ENCODE measurements around the gene ACSM2B.

The ACSM2B gene

GRCh38 chr16:20617271-20617670 lies 41.1 kb upstream of the ACSM2B start:
- H3K4me3 ChIP-seq (ENCODE audit: low read depth, low read length) = no peak overlapping the region
- no peak for TF ChIP-seq CTCF (IDR thresholded peaks at IDR 0.05; ENCODE audit: borderline replicate concordance, insufficient read depth, low read depth, low read length)

- TF ChIP-seq CTCF (IDR thresholded peaks at IDR 0.05; ENCODE audit: borderline replicate concordance, insufficient read depth, low read depth, low read length) = no peak
These were observed 38.3 kb upstream of the ACSM2B start for GRCh38 chr16:20614186-20615141.

GRCh38 chr16:20613481-20614185 lies 37.5 kb upstream of the ACSM2B start:
- H3K4me3 ChIP-seq (ENCODE audit: low read depth, low read length) = no peak overlapping the region
- TF ChIP-seq CTCF (IDR thresholded peaks at IDR 0.05; ENCODE audit: borderline replicate concordance, insufficient read depth, low read depth, low read length) = no peak

More at GRCh38 chr16:20614186-20615141, 38.3 kb upstream of the ACSM2B start:
- H3K4me3 ChIP-seq (ENCODE audit: low read depth, low read length) = no peak overlapping the region

GRCh38 chr16:20612551-20613480 lies 36.6 kb upstream of the ACSM2B start:
- H3K4me3 ChIP-seq (ENCODE audit: low read depth, low read length) = no peak overlapping the region
- TF ChIP-seq CTCF (IDR thresholded peaks at IDR 0.05; ENCODE audit: borderline replicate concordance, insufficient read depth, low read depth, low read length) = no peak

- TF ChIP-seq CTCF (IDR thresholded peaks at IDR 0.05; ENCODE audit: borderline replicate concordance, insufficient read depth, low read depth, low read length) = no peak
- H3K4me3 ChIP-seq (ENCODE audit: low read depth, low read length) = no peak overlapping the region
These were observed 35.9 kb upstream of the ACSM2B start for GRCh38 chr16:20611975-20612481.

GRCh38 chr16:20611350-20611902 lies 35.3 kb upstream of the ACSM2B start:
- TF ChIP-seq CTCF (IDR thresholded peaks at IDR 0.05; ENCODE audit: borderline replicate concordance, insufficient read depth, low read depth, low read length) = no peak
- H3K4me3 ChIP-seq (ENCODE audit: low read depth, low read length) = no peak overlapping the region
